ENCODE data around the gene SEMA4C. TPM values are rescaled to one million over a fixed set of nuclear protein-coding genes. Genes with fewer than 3 reads are reported as not detected.
"Not testable (repeated sequence)": the region's sequence is repeated elsewhere in the genome, so short reads cannot be mapped to it uniquely, and the experiment has no call there.

SEMA4C gene
- polyA plus RNA-seq, 3 donors from 2014 or later = 3.1 to 11.5 (median 4.8) TPM

DNA sequence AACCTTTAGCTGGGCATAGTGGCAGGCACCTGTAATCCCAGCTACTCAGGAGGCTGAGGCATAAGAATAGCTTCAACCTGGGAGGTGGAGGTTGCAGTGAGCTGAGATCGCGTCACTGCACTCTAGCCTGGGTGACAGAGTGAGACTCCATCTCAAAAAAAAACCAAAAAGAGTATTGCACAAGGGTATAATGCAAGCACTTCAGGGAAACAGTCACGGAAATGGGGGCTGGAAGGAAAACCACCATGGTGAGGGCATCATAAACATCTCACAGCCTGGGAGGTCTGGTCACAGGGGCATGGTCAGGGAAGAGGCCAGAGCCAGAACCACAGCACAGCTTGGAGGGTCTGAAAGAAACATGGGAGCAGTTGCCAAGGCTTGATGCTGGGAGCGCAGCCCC is 6.8 kb downstream of the SEMA4C start:
- H3K4me1 Mint-ChIP-seq = peaks cover 51% of the 10 kb centered on the region in 2 donors
- H3K9me3 Mint-ChIP-seq; H3K4me3 Mint-ChIP-seq; H3K27me3 Mint-ChIP-seq (ENCODE audit: low read depth in 3 of 3); DNase-seq: not testable (repeated sequence)
- H3K27ac Mint-ChIP-seq = peak overlapping the region in 4 of 6 donors; percentile 40 to 69 (median 48)
- peaks cover 4 to 22% (median 9%) of the 10 kb centered on the region in 3 donors for H3K36me3 Mint-ChIP-seq

DNA sequence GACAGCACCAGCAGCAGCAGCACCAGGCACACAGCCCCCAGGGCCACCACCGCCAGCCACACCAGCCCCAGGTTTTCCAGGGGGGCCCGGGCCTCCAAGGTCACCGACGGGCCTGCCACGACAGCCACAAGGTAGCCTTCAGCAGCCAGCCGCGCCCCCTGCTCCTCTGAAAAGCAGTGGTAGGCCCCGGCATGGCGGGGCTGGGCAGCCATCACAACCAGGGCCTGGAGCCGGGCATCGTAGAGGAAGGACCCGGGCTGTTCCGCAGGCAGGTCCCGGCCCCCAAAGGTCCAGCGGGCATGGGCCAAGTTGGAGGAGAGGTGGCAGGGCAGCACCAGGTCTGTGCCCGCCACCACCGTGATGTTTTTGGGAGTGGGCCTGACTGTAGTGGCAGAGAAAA is 8.8 kb downstream of the SEMA4C start:
- peaks cover 4 to 22% (median 9%) of the 10 kb centered on the region in 3 donors for H3K36me3 Mint-ChIP-seq
- peaks cover 45 to 46% of the 10 kb centered on the region in 2 donors for H3K4me1 Mint-ChIP-seq
- no peak for DNase-seq
- H3K27ac Mint-ChIP-seq = no peak overlapping the region
- peaks cover 2 to 11% (median 5%) of the 10 kb centered on the region in 3 donors for H3K27me3 Mint-ChIP-seq (ENCODE audit: low read depth in 3 of 3)
- H3K9me3 Mint-ChIP-seq = no peaks in the 10 kb centered on the region
- no peak overlapping the region for H3K4me3 Mint-ChIP-seq

DNA sequence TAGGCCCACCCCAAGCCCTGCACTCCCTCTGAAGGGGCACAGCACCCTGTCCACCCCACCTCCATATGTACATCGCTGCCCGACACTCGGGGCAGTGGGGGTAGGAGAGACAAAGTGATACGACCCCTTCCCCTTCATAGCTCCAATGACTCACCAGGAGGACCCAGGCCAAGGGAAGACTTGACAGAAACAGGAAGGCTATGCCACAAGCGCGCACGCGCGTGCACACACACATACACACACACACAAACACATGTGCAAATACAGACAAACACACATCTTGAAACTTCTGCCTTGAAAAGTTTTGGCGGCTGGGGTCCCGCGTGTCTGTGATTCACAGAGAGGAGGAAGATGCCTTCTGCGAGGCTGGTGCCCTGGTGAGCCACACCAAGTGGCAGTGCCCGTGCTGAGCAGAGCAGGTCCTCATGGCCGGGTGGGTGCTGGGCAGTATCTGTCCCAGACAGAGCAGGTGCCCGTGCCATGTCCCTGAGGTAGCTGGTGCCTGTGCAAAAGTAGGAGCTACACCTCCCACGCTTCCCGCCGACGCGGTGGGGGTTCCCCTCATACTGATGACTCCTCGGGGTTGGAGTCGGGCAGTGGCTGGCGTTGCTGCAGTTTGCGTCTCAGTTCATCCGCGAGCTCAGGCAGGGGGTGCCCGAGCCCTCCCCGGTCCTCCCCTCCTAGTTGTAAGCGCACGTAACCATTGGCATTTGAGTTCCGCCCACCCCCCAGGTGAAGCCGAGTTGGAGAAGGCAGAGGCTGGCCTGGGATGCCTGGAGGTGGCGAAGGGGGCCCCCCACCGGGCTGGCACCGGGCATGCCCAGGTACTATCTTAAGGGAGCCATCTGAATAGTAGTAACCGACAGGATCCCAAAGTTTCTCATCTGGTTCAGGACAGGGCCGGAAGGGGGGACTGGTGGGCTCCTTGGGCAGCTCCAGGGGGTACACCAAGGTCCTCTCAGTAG is 9.5 kb downstream of the SEMA4C start:
- H3K36me3 Mint-ChIP-seq = peaks cover 4 to 22% (median 9%) of the 10 kb centered on the region in 3 donors

DNA sequence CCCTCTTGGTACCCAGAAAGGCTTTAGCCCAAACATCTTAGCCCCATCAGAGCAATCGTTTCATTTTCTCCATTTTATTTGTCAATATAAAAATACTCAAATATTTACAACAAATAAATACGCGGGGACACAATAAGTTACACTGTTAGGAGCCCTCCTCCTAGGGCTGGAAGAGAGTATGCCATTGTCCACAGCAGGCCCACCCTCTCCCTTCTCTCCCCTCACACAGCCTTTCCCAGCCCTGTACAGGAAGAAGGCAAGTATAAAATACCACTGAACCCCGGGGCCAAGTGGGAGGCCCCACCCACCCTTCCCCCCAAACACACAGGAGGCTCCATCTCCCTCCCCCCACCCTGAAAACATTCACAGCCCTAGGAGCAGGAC is 10.2 kb downstream of the SEMA4C start:
- H3K27me3 Mint-ChIP-seq (ENCODE audit: low read depth in 3 of 3) = peaks cover 2 to 11% (median 5%) of the 10 kb centered on the region in 3 donors
- DNase-seq = no peak
- H3K27ac Mint-ChIP-seq = peak overlapping the region; percentile 39 to 90 (median 74)
- H3K4me3 Mint-ChIP-seq = peak overlapping the region in 4 of 5 donors; percentile 85 to 90 (median 90)
- H3K9me3 Mint-ChIP-seq = no peaks in the 10 kb centered on the region
- H3K4me1 Mint-ChIP-seq = peaks cover 42 to 48% of the 10 kb centered on the region in 2 donors
- H3K36me3 Mint-ChIP-seq = peaks cover 4 to 22% (median 9%) of the 10 kb centered on the region in 3 donors

More for the DNA sequence above, 9.5 kb downstream of the SEMA4C start:
- peaks cover 2 to 11% (median 5%) of the 10 kb centered on the region in 3 donors for H3K27me3 Mint-ChIP-seq (ENCODE audit: low read depth in 3 of 3)
- no peaks in the 10 kb centered on the region for H3K9me3 Mint-ChIP-seq
- no peak for DNase-seq
- H3K27ac Mint-ChIP-seq = peak overlapping the region in 5 of 6 donors; percentile 39 to 90 (median 48)
- H3K4me3 Mint-ChIP-seq = no peak overlapping the region
- peaks cover 40 to 42% of the 10 kb centered on the region in 2 donors for H3K4me1 Mint-ChIP-seq

DNA sequence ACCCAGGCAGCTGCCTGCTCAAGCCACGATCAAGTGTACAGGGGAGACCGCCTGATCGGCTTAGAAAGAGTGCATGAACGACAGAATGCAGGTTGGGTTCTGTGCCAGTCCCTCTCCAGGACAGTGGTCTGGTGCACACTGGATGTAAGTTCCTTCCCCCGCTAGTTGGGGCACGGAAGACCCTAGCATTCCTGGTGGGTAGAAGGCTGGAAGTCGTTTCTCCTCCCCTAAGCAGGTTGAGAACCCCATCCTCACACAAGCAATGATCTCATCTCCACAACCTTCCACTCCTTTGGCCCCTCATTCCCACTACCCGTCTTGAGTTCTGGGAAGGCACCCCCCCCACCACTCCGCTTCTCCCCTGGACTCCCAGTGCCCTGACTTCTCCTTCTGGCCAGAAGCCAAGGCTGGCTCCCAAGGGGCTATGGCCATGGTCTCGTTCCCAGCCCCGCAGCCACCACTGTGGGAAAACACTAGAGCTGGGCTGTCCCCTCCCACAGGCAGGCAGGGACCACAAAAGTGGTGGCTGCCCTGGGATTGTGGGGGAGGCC is 10.7 kb downstream of the SEMA4C start:
- Mint-ChIP-seq H3K27me3 (ENCODE audit: low read depth in 3 of 3) (peaks cover 2 to 11% (median 5%) of the 10 kb centered on the region in 3 donors), H3K27ac (peak overlapping the region; percentile 42 to 81 (median 71)), H3K9me3 (no peaks in the 10 kb centered on the region), H3K4me3 (peak overlapping the region; percentile 85 to 90 (median 89)), H3K36me3 (peaks cover 4 to 25% (median 9%) of the 10 kb centered on the region in 3 donors), H3K4me1 (peaks cover 42 to 50% of the 10 kb centered on the region in 2 donors)
- no peak for DNase-seq

DNA sequence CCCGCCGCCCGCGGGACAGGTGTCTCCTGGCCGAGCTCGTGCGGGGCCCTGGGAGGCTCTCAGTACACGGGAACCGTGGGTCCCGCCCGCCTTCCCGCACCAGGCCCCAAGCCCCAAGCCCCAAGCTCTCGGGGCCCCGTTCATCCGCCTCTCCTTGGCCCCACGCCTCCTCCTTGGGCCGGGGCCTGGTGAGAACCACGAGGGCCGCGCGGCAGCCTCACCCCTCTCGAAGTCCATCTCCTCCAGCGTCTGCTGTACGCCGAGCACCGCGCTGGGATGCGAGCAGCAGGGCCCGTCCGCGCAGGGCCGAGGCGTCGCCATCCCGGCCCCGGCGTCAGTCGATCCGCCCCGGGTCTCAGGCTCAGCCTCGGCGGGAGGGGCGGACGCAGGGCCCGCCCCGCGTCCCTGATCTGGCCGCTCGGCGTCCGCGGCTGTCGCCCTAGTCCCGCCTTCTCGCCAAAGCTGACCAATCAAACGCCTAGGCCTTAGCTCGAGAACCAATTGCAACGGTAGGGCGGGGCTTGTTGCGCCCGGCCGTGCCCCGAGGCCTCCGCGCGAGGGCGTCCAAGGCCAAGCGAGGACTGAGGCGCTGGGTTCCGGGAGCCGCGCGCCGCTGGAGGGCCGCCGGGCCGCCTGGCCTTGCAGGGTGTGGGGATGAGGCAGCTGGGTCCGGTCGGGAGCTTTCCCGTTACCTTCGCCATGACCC is 12.1 kb downstream of the SEMA4C start, which contains the start of gene ANKRD39:
Gene ANKRD39 (minus strand): TSS at position 350 of the 706 bp plus-strand sequence. CDS start 29 bp downstream, at position 321.
- Mint-ChIP-seq H3K27ac (peak within 1 kb of the TSS; percentile 69 to 89 (median 81)), H3K4me1 (peaks cover 39 to 49% of the 10 kb centered on the region in 2 donors), H3K4me3 (peak within 1 kb of the TSS; percentile 85 to 90 (median 89)), H3K36me3 (peaks cover 7 to 27% (median 11%) of the 10 kb centered on the region in 3 donors), H3K9me3 (no peaks in the 10 kb centered on the region), H3K27me3 (ENCODE audit: low read depth in 3 of 3) (peaks cover 2 to 11% (median 5%) of the 10 kb centered on the region in 3 donors)
- DNase-seq = peak; percentile 99

DNA sequence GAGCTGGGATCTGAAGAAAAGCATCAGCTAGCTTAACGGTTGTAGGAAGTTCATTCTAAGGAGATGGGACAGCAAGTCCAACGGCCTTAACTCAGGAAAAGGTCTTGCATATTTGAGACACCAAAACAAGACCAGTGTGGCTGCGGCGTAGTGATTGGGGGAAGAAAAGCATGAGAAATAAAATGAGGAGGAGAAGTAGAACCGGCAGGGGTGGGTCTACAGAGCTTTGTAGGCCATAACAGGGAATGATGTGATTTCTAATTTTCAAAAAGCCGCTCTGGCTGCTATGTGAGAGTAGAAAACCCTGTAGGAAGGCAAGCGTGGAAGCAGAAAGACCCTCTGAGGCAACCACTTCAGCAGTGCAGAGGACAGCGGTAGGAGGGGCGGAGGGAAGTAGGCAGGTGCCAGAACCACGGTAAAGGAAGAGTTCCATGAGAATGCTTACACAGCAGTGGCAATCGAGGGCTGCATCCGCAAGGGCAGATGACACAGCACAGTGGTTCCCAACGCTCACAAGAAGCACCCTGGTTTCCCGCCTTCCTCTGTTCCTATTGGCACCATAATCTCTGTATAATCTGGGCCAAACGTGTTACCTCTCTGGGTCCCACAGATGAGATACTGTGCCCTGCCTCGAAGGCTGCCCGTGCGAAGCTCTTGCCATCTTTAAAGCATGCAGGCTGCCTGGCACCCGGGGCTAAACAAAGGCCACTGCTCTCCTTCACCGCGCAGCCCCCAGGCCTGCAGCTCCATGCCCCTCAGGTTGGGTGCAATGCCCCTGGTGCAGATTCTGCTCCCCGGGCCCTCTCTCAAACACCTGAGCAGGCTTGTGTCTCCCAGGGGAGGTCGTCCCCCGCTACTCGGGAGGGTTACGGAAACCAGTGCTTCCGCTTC is 12.9 kb downstream of the SEMA4C start:
- Mint-ChIP-seq H3K36me3 (peaks cover 10 to 30% (median 15%) of the 10 kb centered on the region in 3 donors), H3K27me3 (ENCODE audit: low read depth in 3 of 3) (peaks cover 2 to 11% (median 5%) of the 10 kb centered on the region in 3 donors), H3K9me3 (no peaks in the 10 kb centered on the region), H3K4me1 (peaks cover 39 to 51% of the 10 kb centered on the region in 2 donors), H3K4me3 (peak overlapping the region; percentile 85 to 90 (median 89)), H3K27ac (peak overlapping the region; percentile 69 to 89 (median 81))
- DNase-seq = peak in 1 of 3 donors; percentile 24

DNA sequence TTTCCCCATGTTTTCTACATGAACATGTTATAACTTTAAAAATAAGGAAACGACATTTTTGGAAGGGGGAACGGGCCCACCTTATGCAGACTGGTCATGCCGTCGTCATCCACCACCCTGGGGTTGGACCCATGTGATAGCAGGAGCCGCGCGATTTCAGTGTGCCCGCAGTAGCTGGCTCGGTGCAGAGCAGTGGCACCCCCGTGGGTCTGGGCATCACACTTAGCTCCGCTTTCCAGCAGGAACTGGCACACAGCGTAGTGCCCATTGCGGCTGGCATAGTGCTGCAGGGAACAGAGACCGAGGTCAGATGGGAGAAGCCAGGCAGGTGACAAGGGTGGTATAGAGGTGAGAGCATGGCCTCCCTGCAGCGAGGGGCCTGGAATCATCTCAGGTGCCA is 16.6 kb downstream of the SEMA4C start:
- no peaks in the 10 kb centered on the region for H3K9me3 Mint-ChIP-seq
- H3K27me3 Mint-ChIP-seq (ENCODE audit: low read depth in 3 of 3) = peaks cover 2 to 4% (median 3%) of the 10 kb centered on the region in 3 donors
- H3K27ac Mint-ChIP-seq = no peak overlapping the region
- H3K36me3 Mint-ChIP-seq = peaks cover 13 to 28% (median 15%) of the 10 kb centered on the region in 3 donors
- no peak overlapping the region for H3K4me3 Mint-ChIP-seq
- DNase-seq = no peak
- peaks cover 20 to 33% of the 10 kb centered on the region in 2 donors for H3K4me1 Mint-ChIP-seq

DNA sequence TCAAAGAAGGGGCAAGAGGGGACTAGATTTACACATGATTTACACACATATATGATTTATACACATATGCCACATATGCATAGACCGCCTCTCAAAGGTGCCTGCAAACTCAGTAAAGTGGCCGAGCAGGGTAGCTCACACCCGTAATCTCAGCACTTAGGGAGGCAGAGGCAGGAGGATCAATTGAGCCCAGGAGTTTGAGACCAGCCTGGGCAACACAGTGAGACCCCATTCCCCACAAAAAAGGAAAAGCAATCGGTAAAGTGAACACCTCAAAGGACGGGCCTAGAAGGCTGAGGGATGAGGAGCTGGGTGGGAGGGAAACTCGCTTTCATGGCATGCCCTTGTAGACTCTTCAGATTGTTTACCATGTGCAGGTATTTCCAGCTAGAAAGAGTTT is 17.2 kb downstream of the SEMA4C start:
- Mint-ChIP-seq H3K4me1 (peaks cover 19 to 33% of the 10 kb centered on the region in 2 donors), H3K27ac (no peak overlapping the region), H3K9me3 (no peaks in the 10 kb centered on the region), H3K4me3 (no peak overlapping the region), H3K36me3 (peaks cover 15 to 34% (median 19%) of the 10 kb centered on the region in 3 donors), H3K27me3 (ENCODE audit: low read depth in 3 of 3) (peaks cover 0 to 2% (median 2%) of the 10 kb centered on the region in 3 donors)
- DNase-seq = no peak

DNA sequence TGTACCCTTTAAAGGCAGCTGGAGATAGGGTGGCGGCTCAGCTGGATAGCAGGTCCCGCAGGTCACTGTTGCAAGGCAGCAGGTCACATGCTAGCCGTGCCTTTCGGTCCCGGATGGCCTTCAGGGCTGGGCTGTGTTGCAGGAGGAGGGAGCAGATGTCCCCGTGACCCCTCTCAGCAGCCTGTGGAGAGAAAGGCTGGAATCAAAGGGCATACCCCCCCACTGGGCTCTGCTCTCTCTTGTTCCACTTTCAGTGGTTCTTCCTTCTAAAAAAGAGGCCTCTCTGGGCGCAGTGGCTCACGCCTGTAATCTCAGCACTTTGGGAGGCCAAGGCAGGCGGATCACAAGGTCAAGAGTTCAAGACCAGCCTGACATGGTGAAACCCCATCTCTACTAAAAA is 21.6 kb downstream of the SEMA4C start:
- H3K27me3 Mint-ChIP-seq (ENCODE audit: low read depth in 3 of 3) = peaks cover 0 to 2% (median 0%) of the 10 kb centered on the region in 3 donors
- H3K4me1 Mint-ChIP-seq = peaks cover 2 to 7% of the 10 kb centered on the region in 2 donors
- no peaks in the 10 kb centered on the region for H3K9me3 Mint-ChIP-seq
- H3K27ac Mint-ChIP-seq = no peak overlapping the region
- DNase-seq = no peak
- no peak overlapping the region for H3K4me3 Mint-ChIP-seq
- peaks cover 19 to 32% (median 20%) of the 10 kb centered on the region in 3 donors for H3K36me3 Mint-ChIP-seq

DNA sequence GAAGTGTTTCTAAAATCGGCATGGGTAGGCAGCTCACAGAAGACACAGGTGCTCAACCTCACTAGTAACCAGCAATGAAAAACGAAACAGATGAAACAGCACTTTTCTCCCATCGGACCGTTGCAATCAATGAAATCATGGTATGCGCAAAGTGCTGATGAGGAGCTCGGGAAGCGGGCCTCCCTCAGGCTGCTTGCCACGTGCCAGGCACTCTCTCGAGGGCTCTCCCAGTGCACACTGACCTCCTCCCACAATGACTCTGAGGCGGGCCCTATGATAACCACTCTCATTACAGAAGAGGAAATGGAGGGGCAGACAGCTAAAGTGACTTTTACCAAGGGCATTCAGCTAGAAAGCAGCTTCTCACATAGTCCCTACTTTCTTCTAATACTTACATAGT is 22.3 kb downstream of the SEMA4C start:
- peaks cover 0 to 2% (median 1%) of the 10 kb centered on the region in 3 donors for H3K27me3 Mint-ChIP-seq (ENCODE audit: low read depth in 3 of 3)

DNA sequence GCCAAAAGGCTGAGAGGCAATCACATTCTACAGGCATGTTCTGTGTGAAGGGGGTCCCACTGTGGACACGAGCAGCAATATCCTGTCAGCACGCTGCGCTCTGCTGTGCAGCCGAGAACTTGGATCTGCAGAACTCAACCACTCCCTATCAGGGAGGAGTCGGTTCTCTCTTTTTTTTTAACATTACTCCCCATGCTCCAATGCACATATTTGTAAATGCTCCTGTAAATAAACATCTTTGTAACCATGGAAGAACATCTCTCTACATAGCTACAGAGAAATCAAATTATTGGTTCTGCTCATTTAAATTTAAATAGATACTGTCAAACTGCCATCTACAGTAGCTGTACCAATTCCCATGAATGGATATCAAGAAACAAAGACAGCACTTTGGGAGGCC is 23.1 kb downstream of the SEMA4C start:
- H3K9me3 Mint-ChIP-seq = no peaks in the 10 kb centered on the region
- no peak overlapping the region for H3K27ac Mint-ChIP-seq
- no peak overlapping the region for H3K4me3 Mint-ChIP-seq
- peaks cover 9 to 24% (median 12%) of the 10 kb centered on the region in 3 donors for H3K36me3 Mint-ChIP-seq
- H3K4me1 Mint-ChIP-seq = no peaks in the 10 kb centered on the region
- no peak for DNase-seq
- peaks cover 0 to 2% (median 1%) of the 10 kb centered on the region in 3 donors for H3K27me3 Mint-ChIP-seq (ENCODE audit: low read depth in 3 of 3)

More for the DNA sequence above, 22.3 kb downstream of the SEMA4C start:
- Mint-ChIP-seq H3K27ac (peak overlapping the region in 2 of 6 donors; percentile 0 to 30), H3K4me3 (no peak overlapping the region), H3K9me3 (no peaks in the 10 kb centered on the region), H3K4me1 (peaks cover under 1% of the 10 kb centered on the region in 2 donors), H3K36me3 (peaks cover 13 to 28% (median 14%) of the 10 kb centered on the region in 3 donors)
- DNase-seq = no peak

All from immature natural killer cell (primary cell).